Ishikawa (cell line): ENCODE data around the gene MVB12A.

ENCODE experiments used
- CEBPB ChIP-seq: IDR thresholded peaks from 2 replicates; pipeline ENCODE4 v1.6.1; 2012
- EGR1 ChIP-seq: IDR thresholded peaks from 2 replicates; pipeline ENCODE4 v1.6.1; 2012
- EP300 ChIP-seq: IDR thresholded peaks from 2 replicates; pipeline ENCODE4 v1.6.1; 2012; ENCODE audit warnings: borderline replicate concordance
- FOXM1 ChIP-seq: IDR thresholded peaks from 2 replicates; pipeline ENCODE4 v1.6.1; 2012; ENCODE audit warnings: low read depth, borderline replicate concordance
- MAX ChIP-seq: IDR thresholded peaks from 2 replicates; pipeline ENCODE4 v1.6.1; 2012
- RAD21 ChIP-seq: IDR thresholded peaks from 2 replicates; pipeline ENCODE4 v1.6.1; 2012; ENCODE audit warnings: low read depth
- REST ChIP-seq: IDR thresholded peaks from 2 replicates; pipeline ENCODE4 v1.6.1; 2012; ENCODE audit warnings: low read depth, mild to moderate bottlenecking
- TAF1 ChIP-seq: IDR thresholded peaks from 2 replicates; pipeline ENCODE4 v1.6.1; 2012; ENCODE audit warnings: low read depth, mild to moderate bottlenecking
- TCF12 ChIP-seq: IDR thresholded peaks from 2 replicates; pipeline ENCODE4 v1.6.1; 2012; ENCODE audit warnings: low read depth
- TEAD4 ChIP-seq: IDR thresholded peaks from 2 replicates; pipeline ENCODE4 v1.6.1; 2012
- USF1 ChIP-seq: IDR thresholded peaks from 2 replicates; pipeline ENCODE4 v1.6.1; 2012
- YY1 ChIP-seq: IDR thresholded peaks from 2 replicates; pipeline ENCODE4 v1.6.1; 2012; ENCODE audit warnings: low read depth
- ZBTB7A ChIP-seq: IDR thresholded peaks from 2 replicates; pipeline ENCODE4 v1.6.1; 2012; ENCODE audit warnings: low read depth

- no peak for TF ChIP-seq RAD21
- TF ChIP-seq REST = no peak
- TF ChIP-seq EP300 = no peak
- no peak for TF ChIP-seq MAX
- TF ChIP-seq TCF12 = no peak
- no peak for TF ChIP-seq CEBPB
- no peak for TF ChIP-seq YY1
- TF ChIP-seq TAF1 = no peak
- TF ChIP-seq ZBTB7A = no peak
- no peak for TF ChIP-seq USF1
- no peak for TF ChIP-seq FOXM1
- TF ChIP-seq EGR1 = no peak
- no peak for TF ChIP-seq TEAD4
These were observed 20.8 kb upstream of the MVB12A start for GRCh38 chr19:17398902-17399527.
